Stimulated activated CD8-positive, alpha-beta memory T cell treated with anti-CD3 and anti-CD28 coated beads, Interleukin-15, amount 100 ng/mL, for 1 hour (primary cell): ENCODE results near the gene RALGAPA2.

Experiments
- DNase-seq: peaks from one replicate; pipeline ENCODE4 v3.0.0-alpha.2; 2020; ENCODE audit warnings: low read depth

The RALGAPA2 gene

DNA sequence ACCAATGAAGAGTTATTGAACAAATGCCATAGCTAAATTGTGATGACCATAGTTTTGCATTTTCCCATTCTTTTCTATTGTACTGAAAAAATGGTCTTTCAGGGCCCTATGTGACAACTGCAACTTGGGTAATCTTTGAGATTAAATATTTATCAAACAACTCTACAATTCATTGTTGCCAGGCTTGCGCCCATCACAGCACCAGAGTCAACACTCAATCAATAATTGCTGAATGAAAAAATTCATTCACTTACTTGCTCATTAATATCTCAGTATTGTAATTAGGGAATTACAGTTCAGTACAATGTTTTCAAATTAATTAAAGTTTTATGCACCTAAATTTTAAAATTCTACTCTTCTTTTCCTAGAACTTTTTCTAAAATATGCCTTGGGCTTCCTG, 7.7 kb upstream of the RALGAPA2 start:
- DNase-seq = no peak

DNA sequence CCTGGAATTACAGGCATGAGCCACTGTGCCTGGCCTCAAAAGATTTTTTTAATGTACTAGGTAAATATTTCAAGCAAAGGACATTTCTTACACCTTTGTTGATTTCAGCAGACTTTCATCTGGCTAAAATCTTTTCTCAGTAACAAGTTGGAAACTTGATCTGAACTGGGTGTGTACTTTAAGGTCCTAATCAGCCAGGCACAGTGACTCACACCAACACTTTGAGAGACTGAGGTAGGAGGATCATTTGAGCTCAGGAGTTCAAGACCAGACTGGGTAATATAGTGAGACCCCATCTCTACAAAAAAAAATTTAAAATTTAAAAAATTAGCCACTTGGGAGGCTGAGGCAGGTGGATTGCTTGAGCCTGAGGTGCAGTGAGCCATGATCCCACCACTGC, 7.0 kb upstream of the RALGAPA2 start:
- no peak for DNase-seq

DNA sequence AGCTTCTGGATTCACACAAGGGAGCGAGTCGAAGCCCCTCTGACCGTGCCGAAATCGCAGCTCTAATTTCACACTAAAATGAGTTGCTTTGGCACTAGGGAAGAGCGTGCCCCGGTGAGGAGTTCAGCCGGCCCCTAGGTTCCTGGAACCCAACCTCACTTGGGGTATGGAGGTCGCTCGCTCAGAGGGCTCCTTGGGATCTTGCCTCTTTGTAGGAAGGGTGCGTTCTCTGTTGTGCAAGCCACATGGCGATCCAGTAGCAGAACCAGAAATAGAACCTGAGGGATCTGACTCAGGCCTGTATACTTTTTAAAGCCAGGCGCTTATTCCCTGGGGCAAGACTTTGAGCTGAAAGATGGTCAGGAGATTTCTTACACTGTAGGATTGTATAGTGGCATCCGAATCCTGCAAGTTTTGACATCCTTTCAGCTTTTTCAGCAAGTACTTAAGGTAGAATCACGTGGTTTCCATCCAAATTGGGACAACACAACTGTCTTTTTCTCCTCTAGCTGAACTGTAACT, 861 bp upstream of the RALGAPA2 start:
- no peak for DNase-seq

DNA sequence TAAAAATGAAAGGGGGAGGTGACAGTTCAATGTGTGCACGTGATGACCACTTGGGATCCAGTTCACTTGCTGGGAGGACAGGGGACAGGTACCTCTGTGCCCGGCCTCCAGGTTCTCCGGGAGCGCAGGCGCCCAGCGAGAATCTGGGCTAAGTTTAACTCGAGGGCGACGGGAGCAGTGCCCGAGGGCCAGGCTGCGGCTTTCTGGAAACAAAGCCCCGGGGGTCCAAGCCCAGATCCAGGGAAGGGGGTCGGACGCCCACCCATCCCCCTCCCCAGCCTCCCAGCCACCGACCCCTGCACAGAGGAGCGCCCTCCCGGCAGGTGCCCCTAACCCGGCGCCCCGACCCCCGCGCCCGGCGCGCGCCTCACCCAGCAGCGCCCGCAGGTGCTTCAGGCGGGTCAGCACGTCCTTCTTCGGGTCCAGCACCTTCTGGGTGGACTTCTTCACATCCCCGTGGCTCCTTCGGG, 405 bp downstream of the RALGAPA2 start:
- DNase-seq = no peak

DNA sequence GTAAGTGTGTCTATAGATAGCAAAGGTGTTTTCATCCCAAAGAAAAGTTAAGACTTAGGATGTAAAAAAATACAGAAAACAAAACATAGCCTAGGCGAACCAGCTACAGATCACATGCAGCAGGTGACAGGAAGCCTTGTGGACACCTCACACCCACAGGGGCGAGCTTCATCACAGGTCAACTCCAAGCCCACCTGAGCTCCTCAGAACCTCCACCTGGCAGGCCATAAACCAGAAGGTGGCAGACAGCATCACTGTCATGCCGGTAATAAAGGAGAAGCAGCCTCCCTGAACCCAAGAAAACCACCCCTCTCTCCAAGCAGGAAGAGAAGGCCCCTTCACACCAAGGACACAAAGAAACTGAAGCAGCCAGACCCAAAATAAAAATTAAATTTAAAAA, 1.0 kb downstream of the RALGAPA2 start:
- DNase-seq = no peak

DNA sequence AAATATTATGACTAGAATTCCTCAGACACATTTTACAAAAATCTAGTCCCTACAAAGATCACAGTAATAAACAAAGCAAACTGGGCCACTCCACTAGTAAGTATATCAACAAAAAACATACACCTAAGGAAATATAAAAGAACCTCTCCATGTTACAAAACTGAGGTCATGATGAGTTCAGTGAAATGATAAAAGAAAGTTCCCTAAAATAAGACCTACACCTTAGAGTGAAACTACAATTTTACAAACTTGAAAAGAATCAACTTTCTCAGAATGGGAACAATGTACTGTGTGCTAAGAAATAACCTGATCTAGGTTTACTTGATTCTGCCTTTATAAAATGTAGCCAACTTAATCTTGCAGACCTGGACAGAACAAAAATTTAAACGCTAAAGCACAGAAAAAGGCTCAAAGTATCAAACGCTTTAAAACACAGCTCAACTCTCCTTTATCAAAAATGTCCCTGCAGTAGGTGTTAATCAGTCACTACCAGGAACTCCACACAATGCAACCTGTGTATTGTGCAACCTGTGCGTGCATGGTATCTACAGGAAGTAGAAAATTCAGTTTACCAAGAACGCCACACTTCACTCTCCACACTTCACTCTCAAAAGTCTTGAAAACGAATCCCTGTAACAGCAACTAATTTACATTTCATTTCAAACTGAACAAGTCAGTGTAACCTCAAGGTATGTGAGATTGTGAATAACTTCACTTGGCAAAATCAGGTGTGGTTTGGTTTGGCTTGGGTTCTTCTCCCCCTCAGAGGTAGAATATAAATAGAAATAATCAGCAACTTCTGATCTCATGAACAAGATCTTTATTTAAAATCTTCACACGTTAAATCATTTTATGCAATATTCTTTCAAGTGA, 1.8 kb downstream of the RALGAPA2 start:
- DNase-seq = no peak

DNA sequence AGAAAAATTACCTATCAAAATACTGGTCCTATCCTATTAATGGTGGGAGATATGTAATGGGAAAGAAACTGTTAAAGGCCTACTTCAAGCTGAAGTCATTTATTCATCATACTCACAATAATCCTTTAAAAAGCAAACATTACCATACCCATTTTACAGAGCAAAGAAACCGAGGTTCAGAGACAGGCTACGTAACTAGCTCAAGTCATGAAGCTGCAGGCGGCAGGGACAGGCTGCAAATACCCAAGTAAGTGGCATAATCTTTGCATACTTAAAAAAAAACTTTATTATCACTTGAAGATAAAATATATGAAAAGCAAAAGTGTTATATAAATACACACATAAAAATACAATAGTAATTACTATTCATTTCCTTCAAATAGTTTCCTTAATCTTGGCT, 2.6 kb downstream of the RALGAPA2 start:
- no peak for DNase-seq

DNA sequence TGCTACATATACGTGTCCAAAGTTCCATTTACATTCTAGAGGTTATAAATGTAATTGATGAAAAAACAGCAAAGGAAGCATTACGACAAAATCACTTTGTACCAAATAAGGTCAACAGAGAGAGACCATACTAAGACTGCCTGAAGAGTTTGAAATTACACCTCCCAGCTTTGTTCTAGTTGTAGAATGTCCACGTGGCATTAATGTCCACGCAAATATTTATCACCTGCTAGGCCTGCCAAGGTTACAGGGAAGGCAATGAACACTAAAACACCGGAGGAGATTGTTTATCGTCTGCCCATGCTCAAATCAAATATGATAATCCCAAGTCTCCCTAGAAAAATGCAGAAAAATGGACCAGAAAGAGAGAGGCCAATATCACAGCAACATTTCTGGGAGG, 6.2 kb downstream of the RALGAPA2 start:
- no peak for DNase-seq

DNA sequence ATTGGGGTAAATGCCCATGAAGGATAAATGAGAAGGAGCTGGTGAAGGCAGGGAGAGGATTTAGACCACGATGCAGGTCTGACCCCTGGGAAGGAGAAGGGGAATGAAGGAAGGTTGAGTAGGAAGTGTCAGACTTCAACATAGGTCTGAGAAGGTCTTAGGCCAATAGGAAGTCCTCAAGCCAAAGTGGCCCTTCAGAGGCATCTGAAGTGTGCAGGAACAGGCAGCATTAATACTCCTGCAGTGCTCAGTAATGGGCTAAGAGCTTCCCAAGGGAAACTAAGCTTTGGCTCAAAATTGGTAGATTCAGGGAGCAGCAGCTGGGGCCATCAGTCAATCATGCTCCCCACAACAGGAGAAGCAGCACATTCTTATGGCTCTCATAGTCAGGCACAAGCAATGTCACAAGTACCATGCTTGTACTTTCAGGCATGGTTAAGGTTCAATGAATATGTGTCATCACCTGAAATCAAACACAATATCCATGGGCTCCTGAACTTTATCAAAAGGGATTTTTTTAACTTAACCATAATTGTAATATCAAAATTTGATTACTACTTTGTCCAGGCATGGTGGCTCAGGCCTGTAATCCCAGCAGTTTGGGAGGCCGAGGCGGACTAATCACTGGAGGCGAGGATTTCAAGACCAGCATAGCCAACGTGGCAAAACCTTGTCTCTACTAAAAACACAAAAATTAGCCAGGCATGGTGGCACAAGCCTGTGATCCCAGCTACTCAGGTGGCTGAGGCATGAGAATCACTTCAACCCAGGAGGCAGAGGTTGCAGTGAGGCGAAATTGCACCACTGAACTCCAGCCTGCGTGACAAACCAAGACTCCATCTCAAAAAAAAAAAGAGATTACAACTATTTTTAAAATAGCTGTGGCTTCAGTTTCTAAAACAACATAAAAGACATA, 9.9 kb downstream of the RALGAPA2 start:
- no peak for DNase-seq

DNA sequence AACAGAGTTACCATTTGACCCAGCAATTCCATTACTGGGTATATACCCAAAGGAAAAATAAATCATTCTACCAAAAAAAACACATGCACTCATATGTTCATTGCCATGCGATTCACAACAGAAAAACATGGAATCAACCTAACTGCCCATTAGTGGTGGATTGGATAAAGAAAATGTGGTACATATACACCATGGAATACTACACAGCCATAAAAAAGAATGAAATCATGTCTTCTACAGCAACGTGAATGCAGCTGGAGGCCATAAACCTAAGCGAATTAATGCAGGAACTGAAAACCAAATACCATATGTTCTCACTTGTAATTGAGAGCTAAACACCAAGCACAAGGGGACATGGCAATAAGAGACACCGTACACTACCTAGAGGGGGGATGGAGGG, 12.5 kb downstream of the RALGAPA2 start:
- DNase-seq = no peak

DNA sequence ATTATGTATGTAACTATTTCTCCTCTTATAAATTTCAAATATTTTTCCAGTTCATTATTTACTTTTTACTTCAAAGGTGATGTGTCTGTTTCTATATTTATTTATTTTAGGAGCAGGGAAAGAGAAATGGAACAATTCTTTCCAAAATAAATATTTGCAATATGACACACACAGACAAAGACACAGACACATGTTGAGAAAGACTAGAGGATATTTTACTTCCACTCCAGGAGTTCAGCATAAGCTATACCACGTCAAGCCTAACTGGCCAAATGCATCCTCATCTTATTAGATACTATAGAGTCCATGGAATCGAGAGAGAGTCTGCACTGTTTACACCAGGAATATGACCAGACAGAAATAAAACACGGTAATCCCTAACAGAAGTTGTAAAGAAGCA, 13.3 kb downstream of the RALGAPA2 start:
- DNase-seq = no peak

DNA sequence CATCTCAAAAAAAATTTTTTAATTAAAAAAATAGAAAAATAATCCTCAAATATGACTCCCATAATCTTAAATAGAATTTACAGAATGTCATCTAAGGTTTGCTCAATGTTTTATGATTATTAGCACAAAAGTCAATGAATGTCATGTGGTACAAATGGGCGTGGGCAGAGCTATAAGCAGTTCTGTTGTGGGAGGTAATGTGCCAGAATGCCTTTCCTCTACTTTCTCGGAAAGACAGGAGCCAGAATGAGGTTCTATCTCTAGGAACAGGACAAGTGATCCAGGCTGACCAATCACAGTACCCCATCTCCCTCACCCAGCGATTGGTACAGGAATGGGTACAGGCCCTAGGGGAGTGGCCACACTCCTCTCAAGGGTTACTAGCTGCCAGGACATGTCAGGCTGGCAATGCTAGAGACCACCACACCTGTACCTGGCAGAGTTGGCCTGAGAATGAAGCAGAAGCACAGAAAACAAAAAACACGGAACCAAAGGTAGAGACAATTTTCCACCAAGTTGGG, 15.1 kb downstream of the RALGAPA2 start:
- no peak for DNase-seq

DNA sequence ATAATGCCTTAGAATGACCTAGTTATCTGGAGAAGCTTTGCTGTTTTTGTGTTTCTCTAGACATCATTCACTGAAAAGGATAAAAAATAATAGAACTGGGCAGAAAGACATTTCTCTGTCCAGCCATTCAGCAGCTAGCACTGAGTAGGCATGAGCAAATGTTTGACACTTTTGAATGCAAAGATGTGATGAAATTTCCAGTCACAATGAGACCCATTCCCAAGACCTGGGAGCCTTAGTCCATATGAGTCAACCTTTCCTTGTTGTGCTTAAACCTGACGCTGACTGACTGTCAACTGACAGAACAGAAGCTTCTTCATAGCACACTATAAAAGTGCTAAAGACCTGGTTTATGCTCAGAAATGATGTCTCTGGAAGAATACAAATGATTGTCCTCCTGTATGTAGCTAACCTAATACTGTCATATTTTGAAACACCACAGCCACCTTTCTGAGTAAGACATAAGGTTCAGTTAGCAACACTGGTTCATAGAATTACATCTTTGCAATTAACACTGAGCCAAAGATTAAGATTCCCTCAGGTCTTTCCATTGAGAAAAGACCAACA, 17.1 kb downstream of the RALGAPA2 start:
- DNase-seq = no peak

DNA sequence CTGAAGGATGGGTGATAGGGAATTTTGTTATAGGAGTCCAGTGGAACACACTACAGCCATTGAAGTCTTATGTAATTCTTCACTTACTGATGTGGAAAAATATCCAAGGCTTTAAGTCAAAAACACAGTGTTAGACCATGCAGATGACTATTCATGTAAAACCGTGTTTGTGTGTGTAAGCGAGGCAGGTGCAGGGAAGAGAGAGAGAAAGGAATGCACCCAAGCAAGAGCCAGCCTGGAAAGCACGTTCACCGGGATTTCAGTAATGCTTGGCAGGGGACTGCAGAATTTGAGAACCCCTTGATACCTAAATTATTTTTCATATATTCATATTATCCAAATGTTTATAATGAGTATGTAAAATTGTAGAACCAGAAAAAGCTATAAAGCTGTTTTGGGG, 17.9 kb downstream of the RALGAPA2 start:
- DNase-seq = no peak

DNA sequence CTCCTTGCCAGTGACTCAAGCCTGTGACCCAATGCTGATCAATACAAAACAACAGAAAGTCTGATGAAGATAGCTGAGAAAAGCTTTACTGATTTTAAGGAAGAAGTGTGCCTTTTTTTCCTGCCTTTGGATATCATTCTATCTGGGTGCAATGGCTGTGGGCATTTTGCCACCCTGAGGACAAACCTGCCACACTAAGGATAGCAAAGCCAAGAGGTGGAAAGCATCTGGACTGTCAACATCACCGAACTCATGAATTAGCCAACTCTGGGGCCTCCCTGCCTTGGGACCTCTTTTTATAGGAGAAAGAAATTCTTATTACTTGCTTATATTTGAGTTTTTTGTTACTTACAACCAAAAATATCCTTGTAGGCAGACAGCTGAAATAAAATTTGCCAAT, 19.9 kb downstream of the RALGAPA2 start:
- no peak for DNase-seq

DNA sequence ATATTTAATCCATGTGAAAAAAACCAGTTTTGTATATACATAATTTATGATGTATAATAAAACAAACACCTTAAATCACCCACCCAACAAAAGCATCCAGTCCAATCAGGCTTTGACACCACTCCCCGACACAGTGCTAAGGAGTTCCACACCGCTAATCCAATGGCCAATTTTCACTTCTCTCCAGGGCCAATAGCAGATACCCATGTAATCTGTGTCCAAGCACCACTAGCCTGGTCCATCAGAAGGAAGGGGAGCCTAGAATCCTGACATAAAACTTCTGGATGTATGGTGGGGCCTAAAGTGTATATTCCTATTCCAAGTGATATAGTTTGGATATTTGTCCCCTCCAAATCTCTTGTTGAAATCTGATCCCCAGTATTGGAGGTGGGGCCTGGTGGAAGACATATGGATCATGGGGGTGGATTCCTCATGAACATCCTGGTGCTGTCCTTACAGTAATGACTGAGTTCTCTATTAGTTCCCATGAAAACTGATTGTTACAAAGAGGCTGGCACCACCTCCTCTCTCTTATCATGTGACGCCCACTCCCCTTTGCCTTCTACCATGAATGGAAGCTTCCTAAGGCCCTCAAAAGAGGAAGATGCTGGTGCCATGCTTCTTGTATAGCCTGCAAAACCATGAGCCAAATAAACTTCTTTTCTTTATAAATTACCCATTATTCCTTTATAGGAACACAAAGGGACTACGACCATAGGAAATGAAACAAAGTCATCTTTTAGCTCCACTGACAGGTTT, 20.8 kb downstream of the RALGAPA2 start:
- DNase-seq = no peak

DNA sequence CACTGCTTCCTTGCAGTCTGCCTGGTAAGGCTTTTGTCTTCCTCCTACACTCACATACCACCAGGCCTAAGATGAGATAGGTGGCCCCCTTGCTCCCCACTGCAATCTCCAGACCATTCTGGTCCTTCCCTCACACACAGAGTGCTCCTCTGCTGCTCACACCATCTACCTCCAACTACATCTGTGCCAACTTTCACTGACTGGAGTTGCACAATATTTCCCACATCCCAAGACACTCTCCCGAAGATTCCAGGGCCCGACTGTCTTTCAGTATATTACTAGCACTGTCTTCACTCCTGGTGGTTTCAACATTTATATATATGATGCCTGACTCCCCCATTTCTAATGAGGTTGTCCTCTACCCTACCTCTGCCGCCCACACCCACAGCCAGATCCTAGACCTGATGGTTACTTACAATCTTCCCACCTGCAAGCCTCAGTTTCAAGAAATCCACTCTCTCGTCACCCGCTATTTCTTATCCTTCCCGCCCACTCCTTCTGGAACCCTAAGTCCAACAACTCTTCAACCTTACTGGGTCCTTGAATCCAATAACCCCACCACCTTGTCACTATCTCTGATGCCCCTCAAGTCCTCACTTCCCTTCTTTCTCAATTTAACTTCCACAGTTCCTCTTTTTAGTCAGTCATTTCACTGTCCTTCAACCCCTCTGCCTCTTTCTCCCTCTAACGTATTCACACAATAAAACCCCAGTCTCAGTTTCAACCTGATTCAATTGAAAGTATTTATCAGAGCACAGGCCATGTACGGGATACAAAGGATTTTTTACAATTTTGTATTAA, 21.6 kb downstream of the RALGAPA2 start:
- no peak for DNase-seq

DNA sequence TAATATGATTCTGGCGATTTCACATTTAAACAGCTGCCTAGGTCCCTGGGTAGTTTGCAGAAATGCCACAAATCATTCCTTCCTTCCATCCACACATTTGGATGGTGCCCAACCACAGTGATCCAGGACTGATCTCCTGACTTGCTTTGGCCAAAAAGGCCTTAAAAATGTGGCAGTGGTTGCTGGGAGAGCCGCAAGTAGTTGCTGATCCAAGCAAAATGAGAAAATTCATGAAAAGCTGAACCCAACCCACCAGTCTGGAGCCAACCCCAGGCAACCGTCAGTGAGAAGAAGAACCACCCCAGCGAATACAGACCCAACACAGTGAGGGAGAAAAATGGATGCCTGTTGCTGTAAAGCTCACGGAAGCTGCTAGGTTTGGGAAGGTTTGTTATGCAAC, 25.1 kb downstream of the RALGAPA2 start:
- no peak for DNase-seq

DNA sequence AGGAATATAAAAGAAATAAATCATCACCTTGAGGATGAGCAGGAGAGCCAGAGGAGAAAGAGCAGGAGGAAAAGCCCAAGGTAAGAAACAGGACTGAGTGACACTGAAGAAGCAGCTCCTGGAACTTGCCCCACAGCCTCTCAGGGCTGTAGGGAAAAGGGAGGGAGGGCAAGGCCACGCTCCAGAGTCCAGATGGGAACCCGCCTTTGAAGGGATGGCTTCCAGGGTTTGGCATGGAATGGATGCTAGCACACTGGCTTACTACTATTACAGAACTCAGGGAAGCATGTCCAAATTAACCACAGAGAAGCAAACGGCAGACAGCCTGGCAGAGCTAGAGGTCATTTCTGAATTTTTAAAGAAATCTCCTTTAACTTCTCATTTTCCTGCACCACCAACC, 26.8 kb downstream of the RALGAPA2 start:
- DNase-seq = no peak

DNA sequence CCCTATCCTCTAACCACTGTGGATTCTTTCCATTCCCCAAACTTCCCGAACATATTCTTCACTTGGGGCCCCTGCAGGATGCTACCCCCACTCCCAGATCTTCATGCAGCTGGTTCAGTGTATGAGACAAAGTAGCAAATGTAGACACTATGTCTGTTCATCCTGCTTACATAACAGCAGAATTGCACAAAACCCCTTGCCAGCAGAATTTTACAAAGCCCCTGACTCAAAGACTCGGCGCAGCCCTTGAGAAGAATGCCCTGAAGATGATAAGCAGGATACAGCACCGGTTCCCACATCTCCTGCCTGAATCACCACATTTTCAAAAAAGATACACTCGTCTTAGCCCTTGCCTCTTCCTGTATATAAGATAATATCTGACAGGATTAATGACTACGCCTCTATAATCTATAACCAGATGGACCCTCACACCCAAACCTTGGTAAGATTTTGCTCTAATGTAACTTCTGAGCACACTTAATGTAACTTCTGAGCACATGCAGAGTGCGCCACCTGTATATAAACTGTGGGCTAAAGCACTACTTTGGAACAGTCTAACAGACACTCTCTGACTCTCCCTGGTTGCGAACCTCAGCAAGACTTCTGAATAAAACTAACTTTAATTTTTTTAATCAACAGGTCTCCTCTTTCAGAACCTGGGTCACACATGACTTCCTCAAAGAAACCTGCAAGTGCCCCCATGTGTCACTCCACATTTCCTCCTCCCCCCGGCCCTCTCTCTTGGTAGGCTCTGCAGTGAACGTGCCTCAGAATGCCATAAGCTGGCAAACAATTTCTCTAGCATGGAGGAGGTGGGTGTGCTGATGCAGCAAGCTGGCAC, 28.7 kb downstream of the RALGAPA2 start:
- no peak for DNase-seq
